SHP77 (cell line): ENCODE data around the gene SKAP2.
A peak's percentile ranks its signal among the peaks of the same experiment; 100 is the strongest.

Experiments
- DNase-seq, 2 experiments: peaks; one replicate each; lab custom pipeline; 2025; lab: John Stamatoyannopoulos, UW

The SKAP2 gene

GRCh38 chr7:26664735-26665416 is 199.5 kb downstream of the SKAP2 start:
- no peak for DNase-seq

- DNase-seq: no peak
Observed at GRCh38 chr7:26664274-26664673, 200.1 kb downstream of the SKAP2 start.

GRCh38 chr7:26663874-26664273 is 200.5 kb downstream of the SKAP2 start:
- no peak for DNase-seq

- no peak for DNase-seq
Observed at GRCh38 chr7:26662646-26663045, 201.7 kb downstream of the SKAP2 start.

- no peak for DNase-seq
Observed at GRCh38 chr7:26659121-26659520, 205.3 kb downstream of the SKAP2 start.

- no peak for DNase-seq
Observed at GRCh38 chr7:26658389-26659084, 205.9 kb downstream of the SKAP2 start.

- no peak for DNase-seq
Observed at GRCh38 chr7:26657686-26658388, 206.6 kb downstream of the SKAP2 start.

- DNase-seq: no peak
Observed at GRCh38 chr7:26657206-26657641, 207.2 kb downstream of the SKAP2 start.

- DNase-seq: no peak
Observed at GRCh38 chr7:26656735-26657134, 207.7 kb downstream of the SKAP2 start.

- DNase-seq: no peak
Observed at GRCh38 chr7:26655781-26656180, 208.6 kb downstream of the SKAP2 start.

- peak; percentile 42 to 49 for DNase-seq
Observed at GRCh38 chr7:26653430-26654399, 210.7 kb downstream of the SKAP2 start.

GRCh38 chr7:26652401-26653100 is 211.8 kb downstream of the SKAP2 start:
- DNase-seq: no peak

GRCh38 chr7:26650103-26650502 is 214.3 kb downstream of the SKAP2 start:
- no peak for DNase-seq

- DNase-seq: no peak
Observed at GRCh38 chr7:26649388-26649787, 215.0 kb downstream of the SKAP2 start.

GRCh38 chr7:26648554-26648953 is 215.8 kb downstream of the SKAP2 start:
- DNase-seq: no peak

- no peak for DNase-seq
Observed at GRCh38 chr7:26646336-26647048, 217.9 kb downstream of the SKAP2 start.

GRCh38 chr7:26645121-26645520 is 219.3 kb downstream of the SKAP2 start:
- DNase-seq: no peak

GRCh38 chr7:26642416-26642815 is 222.0 kb downstream of the SKAP2 start:
- no peak for DNase-seq

- DNase-seq: no peak
Observed at GRCh38 chr7:26639695-26640094, 224.7 kb downstream of the SKAP2 start.

- no peak for DNase-seq
Observed at GRCh38 chr7:26639111-26639510, 225.3 kb downstream of the SKAP2 start.

- DNase-seq: no peak
Observed at GRCh38 chr7:26638140-26638539, 226.2 kb downstream of the SKAP2 start.
